ENCODE data around the gene LSM4. TPM values are rescaled to one million over a fixed set of nuclear protein-coding genes. Genes with fewer than 3 reads are reported as not detected.

LSM4 gene
- total and polyA plus RNA-seq, 10 of the 15 experiments (the other 5 are each of a cell fraction or from before 2014, with no cell fraction given), result 12.6 to 652 (median 217) TPM

GRCh38 chr19:18299654-18300053 is 23.2 kb downstream of the LSM4 start (continued):
- TF ChIP-seq, protein P1, sequence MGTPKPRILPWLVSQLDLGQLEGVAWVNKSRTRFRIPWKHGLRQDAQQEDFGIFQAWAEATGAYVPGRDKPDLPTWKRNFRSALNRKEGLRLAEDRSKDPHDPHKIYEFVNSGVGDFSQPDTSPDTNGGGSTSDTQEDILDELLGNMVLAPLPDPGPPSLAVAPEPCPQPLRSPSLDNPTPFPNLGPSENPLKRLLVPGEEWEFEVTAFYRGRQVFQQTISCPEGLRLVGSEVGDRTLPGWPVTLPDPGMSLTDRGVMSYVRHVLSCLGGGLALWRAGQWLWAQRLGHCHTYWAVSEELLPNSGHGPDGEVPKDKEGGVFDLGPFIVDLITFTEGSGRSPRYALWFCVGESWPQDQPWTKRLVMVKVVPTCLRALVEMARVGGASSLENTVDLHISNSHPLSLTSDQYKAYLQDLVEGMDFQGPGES (IDR thresholded peaks at IDR 0.05), result no peak
- no peak for TF ChIP-seq SUPT20H (IDR thresholded peaks at IDR 0.05; ENCODE audit: borderline replicate concordance, control insufficient read depth, low read depth, low read length)
- TF ChIP-seq, protein P2, sequence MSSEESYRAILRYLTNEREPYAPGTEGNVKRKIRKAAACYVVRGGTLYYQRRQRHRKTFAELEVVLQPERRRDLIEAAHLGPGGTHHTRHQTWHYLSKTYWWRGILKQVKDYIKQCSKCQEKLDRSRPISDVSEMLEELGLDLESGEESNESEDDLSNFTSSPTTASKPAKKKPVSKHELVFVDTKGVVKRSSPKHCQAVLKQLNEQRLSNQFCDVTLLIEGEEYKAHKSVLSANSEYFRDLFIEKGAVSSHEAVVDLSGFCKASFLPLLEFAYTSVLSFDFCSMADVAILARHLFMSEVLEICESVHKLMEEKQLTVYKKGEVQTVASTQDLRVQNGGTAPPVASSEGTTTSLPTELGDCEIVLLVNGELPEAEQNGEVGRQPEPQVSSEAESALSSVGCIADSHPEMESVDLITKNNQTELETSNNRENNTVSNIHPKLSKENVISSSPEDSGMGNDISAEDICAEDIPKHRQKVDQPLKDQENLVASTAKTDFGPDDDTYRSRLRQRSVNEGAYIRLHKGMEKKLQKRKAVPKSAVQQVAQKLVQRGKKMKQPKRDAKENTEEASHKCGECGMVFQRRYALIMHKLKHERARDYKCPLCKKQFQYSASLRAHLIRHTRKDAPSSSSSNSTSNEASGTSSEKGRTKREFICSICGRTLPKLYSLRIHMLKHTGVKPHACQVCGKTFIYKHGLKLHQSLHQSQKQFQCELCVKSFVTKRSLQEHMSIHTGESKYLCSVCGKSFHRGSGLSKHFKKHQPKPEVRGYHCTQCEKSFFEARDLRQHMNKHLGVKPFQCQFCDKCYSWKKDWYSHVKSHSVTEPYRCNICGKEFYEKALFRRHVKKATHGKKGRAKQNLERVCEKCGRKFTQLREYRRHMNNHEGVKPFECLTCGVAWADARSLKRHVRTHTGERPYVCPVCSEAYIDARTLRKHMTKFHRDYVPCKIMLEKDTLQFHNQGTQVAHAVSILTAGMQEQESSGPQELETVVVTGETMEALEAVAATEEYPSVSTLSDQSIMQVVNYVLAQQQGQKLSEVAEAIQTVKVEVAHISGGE (CRISPR knock-in tag; IDR thresholded peaks at IDR 0.05), result no peak
- no peak for TF ChIP-seq E2F4 (IDR thresholded peaks at IDR 0.05; ENCODE audit: low read depth, low read length)
- no peak for TF ChIP-seq EGR1 (IDR thresholded peaks at IDR 0.05; ENCODE audit: borderline replicate concordance in 1 of 2, low read depth in 2 of 2, low read length in 2 of 2)
- no peak for TF ChIP-seq CHD1 (IDR thresholded peaks at IDR 0.05; ENCODE audit: low read depth, low read length)
